HG03103 (cell line): ENCODE measurements around the gene GRK1.

Experiments
- ATAC-seq: cut with Tn5 transposase; IDR thresholded peaks from one replicate; pipeline ENCODE4 v1.9.1; 2021; ENCODE audit warnings: low read depth; ENCODE audit not compliant: unreplicated experiment

The GRK1 gene

GRCh38 chr13:113660066-113660465 is 7.0 kb upstream of the GRK1 start:
- ATAC-seq, result no peak

GRCh38 chr13:113661509-113661908 is 5.5 kb upstream of the GRK1 start:
- ATAC-seq, result no peak

DNA sequence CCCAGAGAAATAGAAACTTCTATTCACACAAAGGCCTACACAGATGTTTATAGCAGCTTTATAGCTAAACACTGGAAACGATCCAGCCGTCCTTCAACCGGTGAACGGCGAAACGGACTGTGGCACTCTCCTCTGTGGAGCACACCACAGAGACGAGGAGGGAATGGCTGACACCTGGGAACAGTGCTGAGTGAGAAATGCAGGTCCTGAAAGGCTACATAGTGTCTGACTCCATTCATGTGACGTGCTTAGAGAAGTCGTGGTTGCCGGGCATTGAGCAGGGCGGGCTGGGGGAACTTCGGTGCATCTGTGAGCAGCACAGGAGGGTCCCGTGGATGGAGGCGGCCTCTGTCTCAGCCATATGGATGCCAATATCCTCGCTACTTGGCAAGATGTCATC is 3.1 kb upstream of the GRK1 start:
- ATAC-seq, result no peak

GRCh38 chr13:113664751-113665596 is 2.0 kb upstream of the GRK1 start:
- ATAC-seq, result no peak

- ATAC-seq, result no peak
These were observed 1.3 kb upstream of the GRK1 start for GRCh38 chr13:113665597-113666328.

- no peak for ATAC-seq
These were observed 719 bp upstream of the GRK1 start for GRCh38 chr13:113666329-113666670.

DNA sequence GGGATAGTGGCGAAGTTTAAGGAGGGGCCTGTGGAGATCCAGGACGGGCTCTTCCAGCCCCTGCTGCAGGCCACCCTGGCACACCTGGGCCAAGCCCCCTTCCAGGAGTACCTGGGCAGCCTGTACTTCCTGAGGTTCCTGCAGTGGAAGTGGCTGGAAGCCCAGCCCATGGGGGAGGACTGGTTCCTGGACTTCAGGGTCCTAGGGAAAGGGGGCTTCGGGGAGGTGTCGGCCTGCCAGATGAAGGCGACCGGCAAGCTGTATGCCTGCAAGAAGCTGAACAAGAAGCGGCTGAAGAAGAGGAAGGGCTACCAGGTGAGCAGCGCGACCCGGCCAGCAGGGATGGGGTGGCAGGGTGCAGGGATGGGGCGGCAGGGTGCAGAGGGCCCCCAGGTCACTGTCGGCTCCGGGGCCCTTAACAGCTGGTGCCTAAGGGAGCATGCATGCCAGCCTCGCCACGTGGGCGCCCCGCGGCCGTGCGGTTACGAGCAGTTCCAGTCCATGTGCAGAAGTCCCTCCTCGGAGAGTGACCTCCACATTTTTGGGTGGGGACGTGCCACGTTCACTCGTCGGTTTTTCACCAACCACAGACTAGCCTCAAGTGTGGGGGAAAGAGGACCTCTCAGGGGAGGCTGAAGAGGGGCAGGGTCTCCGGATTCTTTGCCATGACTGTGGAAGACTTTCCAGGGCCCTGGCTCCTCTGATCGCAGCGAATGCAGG is 912 bp downstream of the GRK1 start:
- no peak for ATAC-seq

DNA sequence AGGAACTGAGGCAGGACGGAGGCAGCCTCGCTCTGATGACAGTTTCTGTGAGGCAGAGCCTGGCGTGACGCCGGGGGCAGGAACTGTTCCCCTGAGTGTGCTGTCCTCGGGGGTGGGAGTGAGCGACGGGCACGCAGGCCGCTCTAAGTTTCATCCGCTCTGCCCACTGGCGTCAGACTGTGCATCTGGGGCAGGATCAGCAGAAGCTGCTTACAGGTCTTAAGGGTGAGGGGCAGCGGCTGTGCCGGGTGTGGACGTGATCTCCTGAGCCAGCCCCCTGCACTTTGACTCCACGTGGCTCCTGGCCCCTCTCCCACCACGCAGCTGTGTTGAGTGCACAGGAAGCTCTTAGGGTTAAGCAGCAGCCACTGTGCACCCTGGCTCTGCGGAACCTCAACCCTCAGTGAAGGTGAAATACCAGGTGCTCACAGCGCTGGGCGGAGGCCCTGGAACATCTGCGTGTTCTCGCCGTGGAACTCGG is 1.5 kb downstream of the GRK1 start:
- ATAC-seq, result no peak

DNA sequence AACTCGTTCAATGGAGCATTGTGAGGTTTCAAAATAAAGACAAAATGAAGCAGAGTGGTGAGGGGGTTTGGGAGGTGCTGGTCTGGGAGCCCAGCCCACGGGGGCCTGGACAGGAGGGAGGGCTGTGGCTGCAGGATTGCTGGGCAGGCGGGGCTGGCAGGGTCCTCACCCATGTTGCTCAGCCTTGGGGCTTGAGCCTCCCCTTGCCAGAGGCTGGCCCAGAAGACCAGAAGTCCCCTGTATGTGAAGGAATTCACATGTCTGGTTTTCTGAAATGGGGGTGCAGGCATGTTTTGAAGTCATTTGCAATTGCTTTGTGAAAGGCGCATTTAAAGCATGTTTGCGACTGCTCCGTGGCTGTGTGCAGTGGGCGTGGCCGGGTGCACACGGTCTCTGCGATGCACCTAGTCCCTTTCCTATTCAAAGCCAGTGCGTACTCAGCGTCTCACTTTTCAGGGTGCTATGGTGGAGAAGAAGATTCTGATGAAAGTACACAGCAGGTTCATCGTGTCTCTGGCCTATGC is 2.3 kb downstream of the GRK1 start:
- ATAC-seq, result no peak

DNA sequence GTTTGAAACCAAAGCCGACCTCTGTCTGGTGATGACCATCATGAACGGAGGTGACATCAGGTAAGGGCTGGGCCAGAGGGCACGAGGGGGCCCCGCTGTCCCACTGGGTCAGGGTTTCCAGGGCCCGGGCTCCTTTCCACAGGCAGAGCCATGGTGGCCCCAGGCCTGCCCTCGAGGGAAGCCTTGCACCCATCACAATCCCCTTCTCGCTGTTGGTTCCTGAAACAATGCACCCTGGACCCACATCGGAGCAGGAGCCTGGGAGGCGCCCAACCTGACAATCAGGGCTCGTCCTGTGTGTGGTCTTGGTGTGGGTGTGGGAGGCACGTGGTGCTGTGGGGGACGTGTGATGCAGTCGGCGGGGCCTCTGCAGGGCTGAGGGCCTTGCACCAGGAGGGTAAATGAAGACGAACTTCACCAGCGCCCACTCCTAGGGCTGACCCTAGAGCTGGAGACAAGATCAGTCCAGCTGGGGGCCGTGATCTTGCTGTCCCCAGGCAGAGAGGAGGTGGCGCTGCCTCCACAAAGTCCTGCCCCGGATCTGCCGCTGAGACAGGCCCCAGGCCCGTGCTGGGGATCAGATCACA is 2.8 kb downstream of the GRK1 start:
- no peak for ATAC-seq

- ATAC-seq, result no peak
These were observed 3.5 kb downstream of the GRK1 start for GRCh38 chr13:113670541-113670940.

DNA sequence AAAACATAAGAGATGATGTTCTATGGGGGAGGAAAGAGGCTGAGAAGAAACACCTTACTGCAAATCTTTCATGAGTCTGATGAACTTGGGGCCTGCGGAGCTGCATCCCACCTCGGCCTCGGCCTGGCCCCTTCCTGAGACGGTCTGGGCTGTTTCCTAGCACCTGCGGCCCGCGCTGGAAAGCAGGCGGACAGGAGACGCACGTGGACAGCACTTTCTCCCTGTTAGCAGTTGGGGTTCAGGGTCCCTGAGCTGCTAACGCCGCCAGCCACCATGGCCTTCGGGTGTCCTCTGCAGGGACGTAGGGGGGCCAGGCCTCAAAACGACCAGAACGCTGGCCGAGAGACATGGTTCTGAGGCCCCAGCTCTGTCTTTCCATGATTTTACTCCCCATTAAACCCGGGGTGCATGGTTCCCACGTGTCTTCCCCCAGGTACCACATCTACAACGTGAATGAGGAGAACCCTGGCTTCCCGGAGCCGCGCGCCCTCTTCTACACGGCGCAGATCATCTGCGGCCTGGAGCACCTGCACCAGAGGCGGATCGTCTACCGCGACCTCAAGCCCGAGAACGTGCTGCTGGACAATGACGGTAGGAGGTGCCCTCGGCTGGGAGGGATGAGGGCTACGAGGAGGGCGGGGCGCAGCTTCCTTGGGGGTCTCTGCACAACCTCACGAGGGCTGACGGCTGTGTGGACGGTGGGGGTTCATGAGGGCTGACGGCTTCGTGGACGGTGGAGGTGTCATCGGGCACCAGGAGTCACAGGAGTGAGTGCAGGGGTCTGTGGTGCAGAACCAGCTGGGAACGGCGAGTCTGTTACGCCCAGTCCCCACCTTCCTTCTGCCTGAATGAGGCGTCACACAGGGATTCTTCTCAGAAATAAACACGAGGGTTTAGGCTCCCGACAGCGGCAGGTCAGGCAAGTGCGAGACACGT is 4.3 kb downstream of the GRK1 start:
- ATAC-seq, result no peak

GRCh38 chr13:113672002-113672651 is 5.1 kb downstream of the GRK1 start:
- ATAC-seq, result no peak

DNA sequence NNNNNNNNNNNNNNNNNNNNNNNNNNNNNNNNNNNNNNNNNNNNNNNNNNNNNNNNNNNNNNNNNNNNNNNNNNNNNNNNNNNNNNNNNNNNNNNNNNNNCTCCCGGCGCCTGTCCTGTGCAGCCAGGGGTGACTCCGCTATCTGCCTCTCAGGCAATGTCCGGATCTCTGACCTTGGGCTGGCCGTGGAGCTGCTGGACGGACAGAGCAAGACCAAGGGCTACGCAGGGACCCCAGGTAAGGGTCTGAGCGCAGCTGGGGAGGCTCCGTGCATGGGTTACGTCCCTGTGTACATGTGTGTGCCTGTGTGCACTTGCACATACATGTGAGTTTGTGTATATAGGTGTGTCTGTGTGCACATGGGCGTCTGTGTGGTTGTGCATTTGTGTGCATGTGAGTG is 55.9 kb downstream of the GRK1 start:
- ATAC-seq, result no peak

DNA sequence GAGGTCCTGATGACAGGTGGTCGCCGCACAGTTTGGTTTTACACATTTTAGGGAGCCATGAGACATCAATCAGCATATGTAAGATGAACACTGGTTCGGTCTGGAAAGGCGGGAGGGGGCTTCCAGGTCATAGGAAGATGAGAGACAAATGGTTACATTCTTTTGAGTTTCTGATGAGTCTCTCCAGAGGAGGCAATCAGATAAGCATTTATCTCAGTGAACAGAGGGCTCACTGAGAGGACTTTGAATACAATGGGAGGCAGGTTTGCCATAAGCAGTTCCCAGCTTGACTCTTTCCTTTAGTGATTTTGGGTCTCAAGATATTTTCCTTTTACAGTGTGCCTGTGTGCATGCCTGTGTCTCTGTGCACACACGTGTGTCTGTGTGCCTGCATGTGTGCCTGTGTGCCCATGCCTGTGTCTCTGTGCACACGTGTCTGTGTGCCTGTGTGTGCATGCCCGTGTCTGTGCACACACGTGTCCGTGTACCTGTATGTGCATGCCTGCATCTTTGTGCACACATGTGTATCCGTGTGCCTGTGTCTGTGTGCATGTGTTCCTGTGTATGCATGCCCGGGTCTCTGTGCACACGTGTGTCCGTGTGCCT is 56.5 kb downstream of the GRK1 start:
- ATAC-seq, result no peak

GRCh38 chr13:113724016-113724758 is 57.2 kb downstream of the GRK1 start:
- no peak for ATAC-seq

- peak; percentile 88 for ATAC-seq
These were observed 57.8 kb downstream of the GRK1 start for GRCh38 chr13:113724780-113725315.
